GM18870 (cell line): Measurements from ENCODE around the gene GMNC.
"Not testable (repeated sequence)": the region's sequence is repeated elsewhere in the genome, so short reads cannot be mapped to it uniquely, and the experiment has no call there.

Experiments
- ATAC-seq: cut with Tn5 transposase; IDR thresholded peaks from one replicate; pipeline ENCODE4 v1.9.1; 2021; ENCODE audit warnings: moderate library complexity; ENCODE audit not compliant: unreplicated experiment

The GMNC gene

GRCh38 chr3:190862209-190863118 lies at the start of gene GMNC:
Gene GMNC (minus strand): TSS chr3:190862694. CDS start chr3:190862615, 79 bp downstream.
- peak; percentile 66 for ATAC-seq

GRCh38 chr3:190911382-190911781 lies 48.9 kb upstream of the GMNC start:
- ATAC-seq, result no peak

- ATAC-seq, result no peak
Observed at GRCh38 chr3:190909908-190910307, 47.4 kb upstream of the GMNC start.

GRCh38 chr3:190903156-190903555 lies 40.7 kb upstream of the GMNC start:
- ATAC-seq, result no peak

- ATAC-seq, result no peak
Observed at GRCh38 chr3:190902292-190902691, 39.8 kb upstream of the GMNC start.

GRCh38 chr3:190892395-190892902 lies 30.0 kb upstream of the GMNC start:
- no peak for ATAC-seq

- peak; percentile 87 for ATAC-seq
Observed at GRCh38 chr3:190886945-190887344, 24.5 kb upstream of the GMNC start.

GRCh38 chr3:190883973-190884832 lies 21.7 kb upstream of the GMNC start:
- ATAC-seq, result peak; percentile 59

- ATAC-seq, result no peak
Observed at GRCh38 chr3:190883141-190883540, 20.6 kb upstream of the GMNC start.

GRCh38 chr3:190877925-190878324 lies 15.4 kb upstream of the GMNC start:
- no peak for ATAC-seq

GRCh38 chr3:190876433-190876832 lies 13.9 kb upstream of the GMNC start:
- not testable (repeated sequence) for ATAC-seq

- ATAC-seq, result not testable (repeated sequence)
Observed at GRCh38 chr3:190875061-190875460, 12.6 kb upstream of the GMNC start.

GRCh38 chr3:190870127-190870526 lies 7.6 kb upstream of the GMNC start:
- ATAC-seq, result no peak

- no peak for ATAC-seq
Observed at GRCh38 chr3:190867071-190867470, 4.6 kb upstream of the GMNC start.

GRCh38 chr3:190865828-190866227 lies 3.3 kb upstream of the GMNC start:
- ATAC-seq, result peak; percentile 44

- peak; percentile 62 for ATAC-seq
Observed at GRCh38 chr3:190865419-190865818, 2.9 kb upstream of the GMNC start.

- no peak for ATAC-seq
Observed at GRCh38 chr3:190864002-190864401, 1.5 kb upstream of the GMNC start.

GRCh38 chr3:190863119-190863465 lies 598 bp upstream of the GMNC start:
- no peak for ATAC-seq

- no peak for ATAC-seq
Observed at GRCh38 chr3:190860521-190860920, 2.0 kb downstream of the GMNC start.

- no peak for ATAC-seq
Observed at GRCh38 chr3:190855151-190855550, 7.3 kb downstream of the GMNC start.

GRCh38 chr3:190854062-190854461 lies 8.4 kb downstream of the GMNC start:
- ATAC-seq, result no peak

GRCh38 chr3:190853464-190853863 lies 9.0 kb downstream of the GMNC start:
- ATAC-seq, result no peak
